Measurements from ENCODE around the gene IL23R. TPM values are rescaled to one million over a fixed set of nuclear protein-coding genes. Genes with fewer than 3 reads are reported as not detected.

The IL23R gene
- polyA plus RNA-seq, 1 donor (not counting 4 experiments of a cell fraction or from before 2014, with no cell fraction given) = not detected

DNA sequence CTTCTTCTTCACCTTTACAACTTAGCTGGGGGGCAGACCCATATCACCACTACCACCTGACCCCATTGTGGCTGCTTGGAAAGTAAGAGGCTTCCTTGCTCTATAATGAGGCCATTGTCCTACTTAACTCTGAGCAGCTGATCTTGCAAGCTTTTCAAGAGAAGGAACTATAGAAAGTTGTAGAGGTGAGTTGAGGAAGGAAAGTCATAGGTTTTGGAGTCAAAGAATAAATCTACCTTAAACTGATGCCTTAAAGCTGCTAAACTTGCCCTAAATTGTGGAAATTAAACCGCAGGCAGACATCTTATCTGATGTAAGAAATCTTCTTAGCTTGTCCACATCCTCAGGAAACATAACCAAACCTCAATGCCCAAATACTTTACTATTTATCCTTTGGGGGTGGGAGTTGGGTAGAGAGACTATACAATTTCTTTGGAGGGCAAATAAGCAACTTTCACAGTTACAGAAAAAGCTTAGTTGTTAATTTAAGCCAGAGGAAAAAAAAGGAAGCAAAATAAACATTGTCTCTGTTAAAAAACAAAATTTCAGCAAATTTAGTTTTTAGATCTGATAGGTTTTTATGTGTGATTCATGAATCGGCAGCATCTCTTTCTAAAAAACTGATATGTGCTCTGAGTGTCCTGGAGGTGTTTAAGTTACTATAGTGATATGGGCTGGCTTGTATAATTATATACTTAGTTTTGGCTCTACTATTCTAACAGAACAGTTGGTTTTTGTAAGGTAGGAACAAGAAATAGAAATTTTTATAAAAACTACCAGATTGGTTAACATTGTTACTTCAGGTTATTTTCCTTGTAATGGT is 4.7 kb downstream of the IL23R start:
- no peak overlapping the region for H2AFZ ChIP-seq (ENCODE audit: control insufficient read depth, low read length)
- H4K20me1 ChIP-seq (ENCODE audit: control insufficient read depth, extremely low read depth, insufficient read depth, low read length) = no peaks in the 10 kb centered on the region
- H3K9me3 ChIP-seq (ENCODE audit: control insufficient read depth, low read depth, low read length) = no peaks in the 10 kb centered on the region
- no peaks in the 10 kb centered on the region for H3K9me1 ChIP-seq (ENCODE audit: control insufficient read depth, extremely low read depth, insufficient read depth, low read length)
- no peaks in the 10 kb centered on the region for H3K27me3 ChIP-seq (ENCODE audit: control insufficient read depth, extremely low read depth, insufficient read depth, low read length)
- H3K9ac ChIP-seq (ENCODE audit: control insufficient read depth, extremely low read depth, insufficient read depth, low read length) = no peak overlapping the region
- H3K27ac ChIP-seq (ENCODE audit: control insufficient read depth, insufficient read depth, low read length) = no peak overlapping the region
- H3K36me3 ChIP-seq (ENCODE audit: control insufficient read depth in 2 of 2, extremely low read depth in 1 of 2, insufficient read depth in 2 of 2, low read length in 2 of 2) = no peaks in the 10 kb centered on the region
- no peak for TF ChIP-seq CTCF (optimal IDR thresholded peaks at IDR 0.05 in 1 of 3, IDR thresholded peaks at IDR 0.05 in 1 of 3, conservative IDR thresholded peaks at IDR 0.05 in 1 of 3; ENCODE audit: extremely low read depth in 1 of 3, insufficient read depth in 2 of 3, low read length in 3 of 3)
- TF ChIP-seq EZH2 (IDR thresholded peaks at IDR 0.05; ENCODE audit: low read length) = no peak
- H3K79me2 ChIP-seq (ENCODE audit: control insufficient read depth, insufficient read depth, low read length) = no peaks in the 10 kb centered on the region
- H3K4me1 ChIP-seq (ENCODE audit: control insufficient read depth, extremely low read depth, insufficient read depth, low read length) = no peaks in the 10 kb centered on the region
- no peak overlapping the region for H3K4me3 ChIP-seq (ENCODE audit: control insufficient read depth in 2 of 3, extremely low read depth in 1 of 3, insufficient read depth in 2 of 3, low read depth in 1 of 3, low read length in 3 of 3)
- no peak for FAIRE-seq
- dilution Hi-C loops (cut with MboI; ENCODE audit: extremely low pct_ligation_motif_present, low sequenced_read_pairs) = no loop called here
- DNase-seq (ENCODE audit: low read depth, low spot score) = no peak
- no peak overlapping the region for H3K4me2 ChIP-seq (ENCODE audit: control insufficient read depth, extremely low read depth, insufficient read depth, low read depth, low read length)

DNA sequence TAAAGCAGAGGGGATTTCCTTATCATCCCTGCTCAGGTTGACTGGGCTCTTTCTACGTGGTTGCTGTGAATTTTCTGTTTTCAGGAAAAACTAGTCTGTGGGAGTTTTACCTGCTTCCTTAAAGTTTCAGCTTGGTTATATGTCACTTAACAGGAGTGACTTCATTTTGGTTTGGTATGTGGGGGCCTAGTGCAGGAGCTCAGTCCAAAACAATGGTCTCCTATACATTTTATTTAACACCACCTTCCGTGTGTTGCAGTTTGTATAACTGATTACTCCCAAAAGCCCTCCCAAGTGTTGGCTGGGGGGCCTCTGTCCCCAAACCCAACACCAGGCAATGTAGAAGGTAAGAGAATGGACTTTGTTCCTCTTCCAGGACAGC is 5.3 kb downstream of the IL23R start:
- Histone ChIP-seq H3K36me3 (ENCODE audit: control insufficient read depth in 2 of 2, extremely low read depth in 1 of 2, insufficient read depth in 2 of 2, low read length in 2 of 2) (no peaks in the 10 kb centered on the region), H4K20me1 (ENCODE audit: control insufficient read depth, extremely low read depth, insufficient read depth, low read length) (no peaks in the 10 kb centered on the region), H3K9me3 (ENCODE audit: control insufficient read depth, low read depth, low read length) (no peaks in the 10 kb centered on the region), H3K27ac (ENCODE audit: control insufficient read depth, insufficient read depth, low read length) (no peak overlapping the region), H3K4me1 (ENCODE audit: control insufficient read depth, extremely low read depth, insufficient read depth, low read length) (no peaks in the 10 kb centered on the region), H3K4me3 (ENCODE audit: control insufficient read depth in 2 of 3, extremely low read depth in 1 of 3, insufficient read depth in 2 of 3, low read depth in 1 of 3, low read length in 3 of 3) (no peak overlapping the region), H2AFZ (ENCODE audit: control insufficient read depth, low read length) (no peak overlapping the region), H3K4me2 (ENCODE audit: control insufficient read depth, extremely low read depth, insufficient read depth, low read depth, low read length) (no peak overlapping the region), H3K9ac (ENCODE audit: control insufficient read depth, extremely low read depth, insufficient read depth, low read length) (no peak overlapping the region), H3K9me1 (ENCODE audit: control insufficient read depth, extremely low read depth, insufficient read depth, low read length) (no peaks in the 10 kb centered on the region), H3K79me2 (ENCODE audit: control insufficient read depth, insufficient read depth, low read length) (no peaks in the 10 kb centered on the region), H3K27me3 (ENCODE audit: control insufficient read depth, extremely low read depth, insufficient read depth, low read length) (no peaks in the 10 kb centered on the region)
- TF ChIP-seq CTCF (optimal IDR thresholded peaks at IDR 0.05 in 1 of 3, IDR thresholded peaks at IDR 0.05 in 1 of 3, conservative IDR thresholded peaks at IDR 0.05 in 1 of 3; ENCODE audit: extremely low read depth in 1 of 3, insufficient read depth in 2 of 3, low read length in 3 of 3) = no peak
- no peak for TF ChIP-seq EZH2 (IDR thresholded peaks at IDR 0.05; ENCODE audit: low read length)
- DNase-seq (ENCODE audit: low read depth, low spot score) = no peak
- dilution Hi-C loops (cut with MboI; ENCODE audit: extremely low pct_ligation_motif_present, low sequenced_read_pairs) = no loop called here
- FAIRE-seq = no peak
